HepG2 (cell line): ENCODE measurements around the gene ARHGAP45. TPM values are rescaled to one million over a fixed set of nuclear protein-coding genes. Genes with fewer than 3 reads are reported as not detected.

Experiments
- DMAP1 ChIP-seq: IDR thresholded peaks from 2 replicates; pipeline ENCODE4 v1.6.1; 2016
- DZIP1 ChIP-seq: sonication (generic); formaldehyde crosslinking; IDR thresholded peaks from 2 replicates; pipeline ENCODE4 v1.5.0; 2020; ENCODE audit warnings: mild to moderate bottlenecking, missing genetic modification reagents
- KLF6 ChIP-seq: IDR thresholded peaks from 2 replicates; pipeline ENCODE4 v1.8.0; 2016; ENCODE audit warnings: missing biosample characterization, missing genetic modification reagents
- NBN ChIP-seq: fragments of 450-650 bp; conservative IDR thresholded peaks from 2 replicates; pipeline ENCODE4 v1.6.1; 2017
- PHF5A ChIP-seq: IDR thresholded peaks from one replicate; pipeline ENCODE4 v1.6.1; 2018; ENCODE audit warnings: low read depth, missing genetic modification reagents; ENCODE audit not compliant: unreplicated experiment
- RERE ChIP-seq: IDR thresholded peaks from 2 replicates; pipeline ENCODE4 v1.6.1; 2016; ENCODE audit warnings: low read depth, missing genetic modification reagents, missing compliant biosample characterization
- RNF2 ChIP-seq: fragments of 450-650 bp; conservative IDR thresholded peaks from 2 replicates; pipeline ENCODE4 v1.6.1; 2016; ENCODE audit warnings: low read depth
- SIN3B ChIP-seq: fragments of 150-350 bp; IDR thresholded peaks from 2 replicates; pipeline ENCODE4 v1.6.1; 2014; ENCODE audit warnings: low read length
- SMYD3 ChIP-seq: sonication (generic); formaldehyde crosslinking; IDR thresholded peaks from 2 replicates; pipeline ENCODE4 v1.8.1; 2023; ENCODE audit warnings: mild to moderate bottlenecking, missing genetic modification reagents
- TSC22D2 ChIP-seq: sonication (generic); formaldehyde crosslinking; IDR thresholded peaks from 2 replicates; pipeline ENCODE4 v1.5.1; 2020; ENCODE audit warnings: missing genetic modification reagents, mild to moderate bottlenecking, borderline replicate concordance
- ZBTB43 ChIP-seq: sonication (generic); formaldehyde crosslinking; conservative IDR thresholded peaks from 2 replicates; pipeline ENCODE4 v1.4.0; 2020; ENCODE audit warnings: missing genetic modification reagents
- ZMAT5 ChIP-seq: sonication (generic); formaldehyde crosslinking; IDR thresholded peaks from 2 replicates; pipeline ENCODE4 v1.5.0; 2020; ENCODE audit warnings: mild to moderate bottlenecking, low read depth, missing genetic modification reagents, borderline replicate concordance
- ZNF10 ChIP-seq: sonication (generic); formaldehyde crosslinking; IDR thresholded peaks from 2 replicates; pipeline ENCODE4 v1.4.0; 2020; ENCODE audit warnings: mild to moderate bottlenecking, low read depth, missing genetic modification reagents, borderline replicate concordance
- ZNF253 ChIP-seq: sonication (generic); formaldehyde crosslinking; IDR thresholded peaks from 2 replicates; pipeline ENCODE4 v1.8.0; 2022; ENCODE audit warnings: mild to moderate bottlenecking, missing genetic modification reagents, borderline replicate concordance
- ZNF569 ChIP-seq: sonication (generic); formaldehyde crosslinking; IDR thresholded peaks from 2 replicates; pipeline ENCODE4 v1.5.0; 2020; ENCODE audit warnings: mild to moderate bottlenecking, missing genetic modification reagents, moderate library complexity, borderline replicate concordance
- ZNF616 ChIP-seq: sonication (generic); formaldehyde crosslinking; IDR thresholded peaks from 2 replicates; pipeline ENCODE4 v1.5.0; 2020; ENCODE audit warnings: low read depth, mild to moderate bottlenecking, missing genetic modification reagents
- ZNF879 ChIP-seq: sonication (generic); formaldehyde crosslinking; IDR thresholded peaks from 2 replicates; pipeline ENCODE4 v1.8.1; 2023; ENCODE audit warnings: missing genetic modification reagents
- polyA plus RNA-seq, 8 experiments: library from polyadenylated mRNA; depleted of rRNA in 3 of 8; stranded (reverse) in 7 of 8; unstranded in 1 of 8; fragments of >200 nt; fragmentation: Illumina TruSeq in 4 of 8; extraction: Trizol in 4 of 8; gene quantifications; 2 replicates each; pipeline versions ENCODE4 v1.2.1 to v1.2.3, GENCODE V29; 2011 to 2016; ENCODE audit warnings: low read depth in 4 of 8, missing spikeins in 1 of 8, mixed read lengths in 1 of 8; ENCODE audit not compliant: insufficient read depth in 1 of 8
- total RNA-seq, 5 experiments: library from RNA; depleted of rRNA; stranded (reverse); fragments of >200 nt; fragmentation: Illumina TruSeq; extraction: Trizol; gene quantifications; 2 replicates each; pipeline ENCODE4 v1.2.3, GENCODE V29; 2016; ENCODE audit warnings: low read depth in 1 of 5

The ARHGAP45 gene
- total and polyA plus RNA-seq, 2 of the 13 experiments (the other 11 are each of a cell fraction or from before 2014, with no cell fraction given): 0.84 to 32.0 TPM

GRCh38 chr19:1098177-1099051 is 31.4 kb downstream of the ARHGAP45 start (continued):
- TF ChIP-seq RERE (CRISPR knock-in tag) (no peak), RNF2 (no peak; the same call in 1 of the 2 replicates), PHF5A (no peak), SMYD3 (CRISPR knock-in tag) (peak; percentile 89), ZBTB43 (CRISPR knock-in tag) (no peak; the same call in 1 of the 2 replicates), ZNF253 (CRISPR knock-in tag) (no peak), TSC22D2 (CRISPR knock-in tag) (no peak), DZIP1 (CRISPR knock-in tag) (peak; percentile 42; the same call in 1 of the 2 replicates), KLF6 (CRISPR knock-in tag) (no peak), ZNF569 (CRISPR knock-in tag) (no peak), NBN (peak; percentile 25; the same call in 1 of the 2 replicates), DMAP1 (no peak; the same call in 1 of the 2 replicates), SIN3B (no peak), ZMAT5 (no peak), ZNF10 (CRISPR knock-in tag) (no peak), ZNF616 (peak; percentile 45; the same call in 1 of the 2 replicates), ZNF879 (CRISPR knock-in tag) (no peak)
